Brain microvascular endothelial cell (primary cell): ENCODE results near the gene TMCC2.
"Not testable (repeated sequence)": the region's sequence is repeated elsewhere in the genome, so short reads cannot be mapped to it uniquely, and the experiment has no call there.

Experiments used
- DNase-seq: peaks from one replicate; pipeline ENCODE4 v3.0.0-alpha.2; 2020
- H3K27ac ChIP-seq: fragments of 250-450 bp; sonication (Bioruptor Pico); 2 replicates; pipeline ENCODE4 v1.5.1; 2020; ENCODE audit warnings: mild to moderate bottlenecking, moderate library complexity
- H3K27me3 ChIP-seq: fragments of 250-450 bp; sonication (Bioruptor Pico); replicated peaks from 2 replicates; pipeline ENCODE4 v1.5.1; 2020; ENCODE audit warnings: mild to moderate bottlenecking
- H3K36me3 ChIP-seq: fragments of 250-450 bp; sonication (Bioruptor Pico); replicated peaks from 2 replicates; pipeline ENCODE4 v1.5.1; 2020; ENCODE audit warnings: mild to moderate bottlenecking
- H3K4me3 ChIP-seq: 2 replicates; pipeline ENCODE4 v1.5.1; 2011; ENCODE audit warnings: low read depth, mild to moderate bottlenecking, control low read depth, low read length, moderate library complexity
- CTCF ChIP-seq: IDR thresholded peaks from 2 replicates; pipeline ENCODE4 v1.5.1; 2011; ENCODE audit warnings: low read depth, mild to moderate bottlenecking, moderate library complexity, low read length, control low read depth, inconsistent platforms; ENCODE audit errors: missing control alignments
- in situ Hi-C: cut with HindIII; loops from 2 replicates; pipeline ENCODE4 v1.10.0; 2017; ENCODE audit warnings: low sequenced_read_pairs, low pct_ligation_motif_present

The TMCC2 gene

DNA sequence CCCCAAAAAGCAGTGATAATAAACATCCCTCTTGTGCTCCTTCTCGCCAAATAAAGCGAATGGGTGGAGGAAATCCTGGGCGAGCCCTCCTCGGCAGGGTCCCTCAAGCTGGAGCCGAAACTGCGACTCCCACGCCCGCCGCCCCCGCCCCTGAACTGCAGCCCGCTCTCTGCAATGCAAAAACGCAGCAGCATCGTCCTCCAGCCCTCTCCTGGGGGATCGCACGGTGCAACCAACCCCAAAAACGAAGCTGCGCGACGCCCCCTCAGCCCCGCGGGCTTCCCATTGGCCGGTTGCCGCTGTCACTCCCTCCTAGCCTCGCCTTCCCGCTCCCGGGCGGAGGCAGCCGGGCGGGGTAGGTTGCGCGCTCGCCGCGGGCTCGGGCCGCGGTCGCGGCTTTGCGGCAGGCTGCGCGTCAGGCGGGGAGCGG is at the start of gene TMCC2:
Gene TMCC2, plus strand, starts transcription at position 363 of the 430 bp plus-strand sequence. CDS start 619 bp downstream, outside the sequence.
- no peak for TF ChIP-seq CTCF
- peak; percentile 68 for DNase-seq
- Histone ChIP-seq H3K27ac (no peak within 1 kb of the TSS), H3K36me3 (no peaks in the 10 kb centered on the region), H3K27me3 (no peaks in the 10 kb centered on the region), H3K4me3 (peak within 1 kb of the TSS; percentile 67)
- in situ Hi-C loops = no loop called here

DNA sequence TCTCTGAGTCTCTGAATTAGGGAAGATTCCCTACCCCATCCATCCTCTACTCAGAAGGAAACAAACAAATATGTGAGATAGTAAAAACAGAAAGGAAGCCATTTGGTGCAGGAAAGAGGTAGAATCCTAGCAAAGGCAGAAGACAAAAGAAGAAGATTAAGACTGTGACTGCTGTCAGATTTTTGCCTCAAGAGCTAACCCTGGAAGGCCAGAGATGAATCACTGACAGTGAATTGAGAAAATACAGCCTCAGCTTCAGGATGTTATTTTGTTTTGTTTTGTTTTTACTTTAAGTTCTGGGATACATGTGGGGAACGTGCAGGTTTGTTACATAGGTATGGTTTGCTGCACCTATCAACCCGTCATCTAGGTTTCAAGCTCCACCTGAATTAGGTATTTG is 47.9 kb upstream of the TMCC2 start:
- Histone ChIP-seq H3K27ac (peak overlapping the region; percentile 30), H3K36me3 (no peaks in the 10 kb centered on the region), H3K4me3 (no peak overlapping the region), H3K27me3 (no peaks in the 10 kb centered on the region)
- TF ChIP-seq CTCF = no peak
- peak; percentile 39 for DNase-seq
- in situ Hi-C loops = no loop called here

GRCh38 chr1:205180331-205180730 is 47.4 kb upstream of the TMCC2 start:
- DNase-seq, H3K27me3 ChIP-seq, H3K36me3 ChIP-seq, H3K4me3 ChIP-seq, in situ Hi-C loops: not testable (repeated sequence)
- H3K27ac ChIP-seq = peak overlapping the region; percentile 30

GRCh38 chr1:205182930-205183329 is 44.8 kb upstream of the TMCC2 start:
- TF ChIP-seq CTCF = no peak
- Histone ChIP-seq H3K27ac (no peak overlapping the region), H3K27me3 (no peaks in the 10 kb centered on the region), H3K36me3 (no peaks in the 10 kb centered on the region), H3K4me3 (no peak overlapping the region)
- DNase-seq = no peak
- in situ Hi-C loops = no loop called here

DNA sequence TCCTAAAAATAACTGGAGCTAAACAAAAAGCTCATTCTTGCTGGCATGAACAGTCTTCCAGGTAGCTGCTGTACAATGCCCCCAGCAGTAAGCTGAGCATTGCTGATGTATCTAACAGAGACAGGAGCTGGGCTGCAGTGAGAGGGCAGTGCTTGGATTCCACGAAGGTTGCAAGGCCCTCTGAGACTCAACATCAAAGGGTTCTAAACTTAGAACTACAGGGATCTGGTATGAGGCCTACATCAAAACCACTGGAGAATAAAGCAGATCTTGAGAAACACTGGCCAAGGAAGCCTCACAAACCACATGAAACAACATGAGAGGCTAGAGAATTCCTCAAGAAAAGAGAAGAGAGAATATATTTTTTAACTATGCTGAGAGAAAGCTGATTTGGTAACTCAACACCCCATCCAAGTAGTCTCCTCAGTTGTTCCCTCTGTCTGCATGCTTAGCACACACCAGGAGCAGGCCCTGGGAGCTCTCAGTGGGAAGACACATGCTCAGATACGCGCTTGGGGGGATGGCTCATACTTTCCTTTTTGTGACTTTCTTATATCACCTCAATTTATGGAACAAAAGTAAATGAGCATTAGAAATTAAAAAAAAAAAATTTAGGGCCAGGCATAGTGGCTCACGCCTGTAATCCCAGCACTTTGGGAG is 43.9 kb upstream of the TMCC2 start:
- in situ Hi-C loops = no loop called here
- Histone ChIP-seq H3K36me3 (no peaks in the 10 kb centered on the region), H3K27ac (no peak overlapping the region), H3K27me3 (no peaks in the 10 kb centered on the region), H3K4me3 (no peak overlapping the region)
- TF ChIP-seq CTCF = no peak
- no peak for DNase-seq

- DNase-seq = no peak
- H3K27ac ChIP-seq = no peak overlapping the region
- no peaks in the 10 kb centered on the region for H3K27me3 ChIP-seq
- no peak for TF ChIP-seq CTCF
- in situ Hi-C loops = no loop called here
- H3K36me3 ChIP-seq = no peaks in the 10 kb centered on the region
- no peak overlapping the region for H3K4me3 ChIP-seq
Observed at GRCh38 chr1:205186191-205186590, 41.6 kb upstream of the TMCC2 start.
